A673 (cell line): ENCODE measurements around the gene PALLD.

Experiments used
- EZH2 ChIP-seq: fragments of 200-600 bp; sonication (generic); IDR thresholded peaks from 2 replicates; pipeline ENCODE4 v1.6.1; 2017; ENCODE audit warnings: borderline replicate concordance, low read depth, mild to moderate bottlenecking, mixed read lengths, antibody characterized with exemption, low read length; ENCODE audit not compliant: poor library complexity, severe bottlenecking
- TF ChIP-seq, protein P1 (sequence below): fragments of 300-800, 200-600 bp; sonication (generic); conservative IDR thresholded peaks from 2 replicates; pipeline ENCODE4 v1.5.1; 2017; ENCODE audit warnings: low read depth, mild to moderate bottlenecking, antibody characterized with exemption, low read length, moderate library complexity, mixed read lengths

DNA sequence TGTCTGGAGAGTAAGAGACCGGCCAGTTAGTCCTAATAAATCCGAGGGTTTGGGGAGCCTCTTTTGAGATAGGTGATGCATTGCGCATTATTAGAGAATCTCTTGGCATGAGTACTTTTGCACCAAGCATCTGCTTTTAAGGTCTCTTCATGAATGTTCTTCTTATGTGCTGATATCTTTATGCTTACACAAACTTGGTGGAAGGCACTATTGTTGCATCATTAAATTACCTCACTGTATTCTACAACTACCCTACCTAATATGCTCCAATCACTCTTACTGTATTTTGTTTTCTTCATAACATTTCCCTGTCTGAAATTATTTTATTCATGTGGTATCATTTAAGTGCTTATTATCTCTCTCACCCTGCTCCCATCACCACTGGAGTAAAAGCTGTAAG is 151.6 kb downstream of the PALLD start:
- TF ChIP-seq, protein P1, sequence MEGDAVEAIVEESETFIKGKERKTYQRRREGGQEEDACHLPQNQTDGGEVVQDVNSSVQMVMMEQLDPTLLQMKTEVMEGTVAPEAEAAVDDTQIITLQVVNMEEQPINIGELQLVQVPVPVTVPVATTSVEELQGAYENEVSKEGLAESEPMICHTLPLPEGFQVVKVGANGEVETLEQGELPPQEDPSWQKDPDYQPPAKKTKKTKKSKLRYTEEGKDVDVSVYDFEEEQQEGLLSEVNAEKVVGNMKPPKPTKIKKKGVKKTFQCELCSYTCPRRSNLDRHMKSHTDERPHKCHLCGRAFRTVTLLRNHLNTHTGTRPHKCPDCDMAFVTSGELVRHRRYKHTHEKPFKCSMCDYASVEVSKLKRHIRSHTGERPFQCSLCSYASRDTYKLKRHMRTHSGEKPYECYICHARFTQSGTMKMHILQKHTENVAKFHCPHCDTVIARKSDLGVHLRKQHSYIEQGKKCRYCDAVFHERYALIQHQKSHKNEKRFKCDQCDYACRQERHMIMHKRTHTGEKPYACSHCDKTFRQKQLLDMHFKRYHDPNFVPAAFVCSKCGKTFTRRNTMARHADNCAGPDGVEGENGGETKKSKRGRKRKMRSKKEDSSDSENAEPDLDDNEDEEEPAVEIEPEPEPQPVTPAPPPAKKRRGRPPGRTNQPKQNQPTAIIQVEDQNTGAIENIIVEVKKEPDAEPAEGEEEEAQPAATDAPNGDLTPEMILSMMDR, result no peak
- TF ChIP-seq EZH2, result no peak
